ENCODE results near the gene RASGRF1. TPM values are rescaled to one million over a fixed set of nuclear protein-coding genes. Genes with fewer than 3 reads are reported as not detected.

The RASGRF1 gene
- total and polyA plus RNA-seq, 9 of the 15 experiments (the other 6 are each of a cell fraction or from before 2014, with no cell fraction given): 0.03 to 0.58 (median 0.06) TPM; not detected in 1

DNA sequence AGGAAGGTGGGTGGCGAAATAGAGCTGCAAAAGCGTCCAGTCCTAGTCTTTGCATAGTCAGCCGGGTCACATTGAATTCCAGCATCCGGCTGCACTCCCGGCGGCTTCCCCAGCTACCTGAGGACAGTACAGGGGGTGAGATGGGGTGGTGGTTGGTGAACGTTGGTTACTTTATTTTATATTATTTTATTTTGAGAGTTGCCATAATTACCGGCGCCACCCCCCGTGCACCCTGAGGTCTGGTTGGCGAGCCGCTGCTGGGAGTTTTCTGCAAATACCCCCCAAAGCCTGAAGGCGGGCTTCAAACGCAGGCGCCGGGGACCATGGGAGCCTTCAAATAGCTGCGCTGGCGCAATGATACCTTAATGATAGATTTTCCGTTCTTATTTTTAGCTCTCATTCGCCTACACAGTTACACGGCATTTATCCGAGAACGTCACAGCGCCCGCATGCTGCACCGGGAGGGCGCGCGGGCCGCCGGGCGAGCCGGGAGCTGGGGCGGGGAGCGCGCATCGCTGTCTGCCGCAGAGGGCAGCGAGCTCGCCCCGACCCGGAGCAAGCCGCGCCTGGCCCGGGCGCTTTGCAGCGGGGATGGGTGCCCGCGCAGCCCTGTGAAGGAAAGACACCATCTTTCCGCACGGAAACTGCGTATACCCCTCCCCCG, 756 bp upstream of the RASGRF1 start (continued):
- TF ChIP-seq ZC3H11A (IDR thresholded peaks at IDR 0.05; ENCODE audit: low read depth, low read length): no peak
- TF ChIP-seq GTF2A2 (tag; IDR thresholded peaks at IDR 0.05): no peak
- no peak for TF ChIP-seq TARDBP (IDR thresholded peaks at IDR 0.05)
- TF ChIP-seq SETDB1 (IDR thresholded peaks at IDR 0.05; ENCODE audit: low read length): no peak
- TF ChIP-seq ZNF79 (CRISPR knock-in tag; IDR thresholded peaks at IDR 0.05; ENCODE audit: low read depth): no peak

DNA sequence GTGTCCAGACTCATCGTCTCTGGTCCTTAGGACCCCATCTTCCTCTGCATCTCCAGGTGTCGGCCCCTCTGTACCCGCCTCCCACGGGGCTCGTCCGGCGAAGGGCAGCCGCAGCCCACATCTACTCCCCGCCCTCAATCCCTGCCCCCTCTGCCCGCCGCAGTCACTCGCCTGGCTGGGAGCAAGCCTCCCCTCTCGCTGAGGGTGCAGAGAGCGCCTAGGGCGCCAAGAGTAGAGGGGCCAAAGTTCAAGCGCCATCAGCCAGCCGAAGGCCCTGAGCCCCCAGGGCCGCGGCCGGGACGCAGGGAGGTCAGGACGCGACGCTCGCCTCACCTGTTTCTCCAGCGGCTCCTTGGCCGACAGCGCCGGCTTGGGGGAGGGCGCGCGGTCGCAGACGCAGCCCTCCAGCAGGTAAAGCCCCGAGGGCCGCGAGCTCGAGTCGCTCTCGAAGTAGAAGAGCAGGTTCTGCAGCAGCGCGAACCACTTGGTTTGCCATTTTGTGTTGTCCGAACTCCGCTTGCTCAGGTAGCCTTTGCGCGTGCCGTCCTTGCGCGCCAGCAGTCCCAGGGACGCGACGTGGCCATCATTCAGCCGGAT, 592 bp downstream of the RASGRF1 start:
- no peaks in the 10 kb centered on the region for H3K9me3 ChIP-seq (replicated peaks; ENCODE audit: control insufficient read depth, insufficient read depth, low read depth, low read length)
- ChIA-PET CTCF (ENCODE audit: low intra/inter-chr PET ratio) (no interaction called here), POLR2A (interaction anchor here (0.5 to 0.7 kb wide), 2 partner anchors 10 to 46 kb away, joined by 4 read pairs; no protein-coding TSS in a partner anchor)
- no peaks in the 10 kb centered on the region for H3K36me3 ChIP-seq (ENCODE audit: control insufficient read depth, insufficient read depth, low read length)
- H3K9me1 ChIP-seq (ENCODE audit: control insufficient read depth, insufficient read depth, low read length): no peaks in the 10 kb centered on the region
- no TSS peak for BruUV-seq (replicated peaks)
- no peaks in the 10 kb centered on the region; the same call in 1 of the 2 replicates for H4K20me1 ChIP-seq (replicated peaks; ENCODE audit: control insufficient read depth, insufficient read depth, low read length)
- no peak overlapping the region for H3K4me2 ChIP-seq (ENCODE audit: insufficient read depth, low read length)
- no peak overlapping the region for H3K4me3 ChIP-seq
- no peak overlapping the region for H2AFZ ChIP-seq (ENCODE audit: low read depth, low read length)
- peaks cover 5 to 59% of the 10 kb centered on the region in 2 experiments; a peak in 4 of 5 replicates for H3K27me3 ChIP-seq (ENCODE audit: control insufficient read depth in 2 of 2, insufficient read depth in 2 of 2, low read length in 2 of 2)
- TF ChIP-seq SMARCA5 (IDR thresholded peaks at IDR 0.05) (no peak), ASH1L (IDR thresholded peaks at IDR 0.05; ENCODE audit: borderline replicate concordance, low read depth, partially characterized antibody) (no peak), ZNF512 (tag; IDR thresholded peaks at IDR 0.05) (no peak), ZEB2 (IDR thresholded peaks at IDR 0.05) (no peak), ZNF740 (CRISPR knock-in tag; IDR thresholded peaks at IDR 0.05) (no peak), ZNF740 (tag; IDR thresholded peaks at IDR 0.05) (no peak), BDP1 (IDR thresholded peaks at IDR 0.05; ENCODE audit: insufficient read depth, insufficient read length) (no peak), SIX5 (IDR thresholded peaks at IDR 0.05; ENCODE audit: borderline replicate concordance in 1 of 2, insufficient read depth in 1 of 2, low read depth in 1 of 2, low read length in 2 of 2) (no peak), MXI1 (IDR thresholded peaks at IDR 0.05; ENCODE audit: low read depth, low read length) (no peak), ZNF655 (CRISPR knock-in tag; IDR thresholded peaks at IDR 0.05) (no peak)
- TF ChIP-seq, protein P1, sequence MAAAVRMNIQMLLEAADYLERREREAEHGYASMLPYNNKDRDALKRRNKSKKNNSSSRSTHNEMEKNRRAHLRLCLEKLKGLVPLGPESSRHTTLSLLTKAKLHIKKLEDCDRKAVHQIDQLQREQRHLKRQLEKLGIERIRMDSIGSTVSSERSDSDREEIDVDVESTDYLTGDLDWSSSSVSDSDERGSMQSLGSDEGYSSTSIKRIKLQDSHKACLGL (CRISPR knock-in tag; IDR thresholded peaks at IDR 0.05; ENCODE audit: borderline replicate concordance, poor library complexity, severe bottlenecking): no peak
- H3K27ac ChIP-seq (ENCODE audit: extremely low read depth, low read depth, low read length): no peak overlapping the region
- 29% methylated on average over 30 of the region's 53 CpGs for WGBS (ENCODE audit: insufficient coverage, low coverage, missing lambda C conversion rate)
- FAIRE-seq: no peak
- in situ Hi-C loops (cut with MboI) (no loop called here), intact Hi-C loops (cut with micrococcal nuclease) (no loop called here)
- ATAC-seq: no peak
- H3K79me2 ChIP-seq (ENCODE audit: control insufficient read depth, insufficient read depth, low read length): no peaks in the 10 kb centered on the region
- H3K9ac ChIP-seq (ENCODE audit: insufficient read depth in 1 of 2, low read depth in 2 of 2, low read length in 2 of 2): no peak overlapping the region
- no peak for DNase-seq (ENCODE audit: extremely low read depth in 1 of 4, low spot score in 3 of 4)
- peaks cover 0 to 17% of the 10 kb centered on the region in 2 experiments; a peak in 1 of 5 replicates for H3K4me1 ChIP-seq (replicated peaks in 1 of 2; ENCODE audit: control insufficient read depth in 2 of 2, insufficient read depth in 2 of 2, low read length in 2 of 2)
